H1 (cell line): Measurements from ENCODE around the gene EPHB6. TPM values are rescaled to one million over a fixed set of nuclear protein-coding genes. Genes with fewer than 3 reads are reported as not detected.

Source experiments
- CBX5 ChIP-seq: fragments of 300-800, 300-1000 bp; sonication (generic); IDR thresholded peaks from 2 replicates; pipeline ENCODE4 v1.7.1; 2016; ENCODE audit warnings: antibody characterized with exemption, low read length, low read depth
- CEBPB ChIP-seq: IDR thresholded peaks from 2 replicates; pipeline ENCODE4 v1.6.1; 2012; ENCODE audit warnings: low read depth, low read length
- JUN ChIP-seq: IDR thresholded peaks from 2 replicates; pipeline ENCODE4 v1.6.1; 2011; ENCODE audit warnings: low read depth, mild to moderate bottlenecking, improper control_type of control experiment, low read length
- KDM5A ChIP-seq: fragments of 200-600 bp; IDR thresholded peaks from 2 replicates; pipeline ENCODE4 v1.7.1; 2012; ENCODE audit warnings: mild to moderate bottlenecking, low read length, inconsistent platforms, mixed read lengths
- RBBP5 ChIP-seq: IDR thresholded peaks from 2 replicates; pipeline ENCODE4 v1.7.1; 2012; ENCODE audit warnings: low read depth, mild to moderate bottlenecking, inconsistent platforms, low read length, moderate library complexity, borderline replicate concordance
- SAP30 ChIP-seq: fragments of 300-600 bp; sonication (generic); IDR thresholded peaks from 2 replicates; pipeline ENCODE4 v1.7.1; 2012; ENCODE audit warnings: low read length, moderate library complexity, mild to moderate bottlenecking, inconsistent platforms; ENCODE audit not compliant: insufficient read depth, insufficient replicate concordance
- TCF12 ChIP-seq: IDR thresholded peaks from 2 replicates; pipeline ENCODE4 v1.6.1; 2011; ENCODE audit warnings: low read depth, mild to moderate bottlenecking, low read length
- polyA plus RNA-seq, 7 experiments: library from polyadenylated mRNA; depleted of rRNA in 3 of 7; stranded (reverse) in 5 of 7; unstranded in 2 of 7; fragments of >200 nt in 5 of 7; fragments of 200-250 nt in 2 of 7; gene quantifications; 1 replicate in 5 of 7; 2 replicates in 1 of 7; 4 replicates in 1 of 7; pipeline versions ENCODE4 v1.2.1 to v1.2.3, GENCODE V29; 2011 to 2013; ENCODE audit warnings: missing spikeins in 2 of 7, mixed read lengths in 2 of 7
- total RNA-seq: library from RNA; stranded (reverse); fragmentation: NEBNext Ultra II Directional; extraction: Animal tissue kit (Norgen Biotek cat#: 25700); gene quantifications from 2 replicates; pipeline ENCODE4 v1.2.1, GENCODE V29; 2021
- TF ChIP-seq, protein P1 (sequence below): fragments of 300-600 bp; sonication (generic); IDR thresholded peaks from 2 replicates; pipeline ENCODE4 v1.7.1; 2012; ENCODE audit warnings: low read length, moderate library complexity, mild to moderate bottlenecking, inconsistent platforms; ENCODE audit not compliant: insufficient replicate concordance
- TF ChIP-seq, protein P2 (sequence below): IDR thresholded peaks from 2 replicates; pipeline ENCODE4 v1.6.1; 2011; ENCODE audit warnings: low read length, improper control_type of control experiment

The EPHB6 gene
- total and polyA plus RNA-seq, 2 of the 8 experiments (the other 6 are each of a cell fraction or from before 2014, with no cell fraction given): 19.7 TPM

DNA sequence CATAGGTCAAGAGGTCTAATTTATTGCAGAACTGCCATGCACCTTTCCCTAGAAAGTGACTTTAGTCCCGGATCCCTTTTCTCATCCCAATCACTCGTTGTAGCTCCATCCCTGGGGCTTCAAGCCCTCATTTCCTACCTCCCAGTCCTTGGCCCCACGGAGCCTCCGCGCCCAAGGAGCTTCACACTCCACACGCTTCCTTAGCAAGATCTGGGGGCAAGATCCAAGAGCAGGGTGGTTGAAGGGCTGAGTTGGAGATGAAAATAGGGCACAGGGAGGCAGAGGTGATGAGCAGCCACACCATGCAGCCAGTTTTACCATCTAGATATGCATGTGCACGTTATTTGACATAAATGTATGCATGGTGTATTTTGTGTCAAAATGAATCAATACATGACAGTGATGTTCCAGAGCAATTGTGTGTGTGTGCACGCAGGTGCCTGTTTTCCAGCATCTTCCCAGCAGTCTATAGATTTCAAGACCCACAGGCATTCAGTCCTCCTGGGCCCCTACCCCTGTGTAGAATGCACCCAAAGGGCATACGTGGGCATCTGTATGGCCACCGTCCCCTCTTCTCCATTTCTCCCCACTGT, 36.7 kb downstream of the EPHB6 start (continued):
- TF ChIP-seq, protein P1, sequence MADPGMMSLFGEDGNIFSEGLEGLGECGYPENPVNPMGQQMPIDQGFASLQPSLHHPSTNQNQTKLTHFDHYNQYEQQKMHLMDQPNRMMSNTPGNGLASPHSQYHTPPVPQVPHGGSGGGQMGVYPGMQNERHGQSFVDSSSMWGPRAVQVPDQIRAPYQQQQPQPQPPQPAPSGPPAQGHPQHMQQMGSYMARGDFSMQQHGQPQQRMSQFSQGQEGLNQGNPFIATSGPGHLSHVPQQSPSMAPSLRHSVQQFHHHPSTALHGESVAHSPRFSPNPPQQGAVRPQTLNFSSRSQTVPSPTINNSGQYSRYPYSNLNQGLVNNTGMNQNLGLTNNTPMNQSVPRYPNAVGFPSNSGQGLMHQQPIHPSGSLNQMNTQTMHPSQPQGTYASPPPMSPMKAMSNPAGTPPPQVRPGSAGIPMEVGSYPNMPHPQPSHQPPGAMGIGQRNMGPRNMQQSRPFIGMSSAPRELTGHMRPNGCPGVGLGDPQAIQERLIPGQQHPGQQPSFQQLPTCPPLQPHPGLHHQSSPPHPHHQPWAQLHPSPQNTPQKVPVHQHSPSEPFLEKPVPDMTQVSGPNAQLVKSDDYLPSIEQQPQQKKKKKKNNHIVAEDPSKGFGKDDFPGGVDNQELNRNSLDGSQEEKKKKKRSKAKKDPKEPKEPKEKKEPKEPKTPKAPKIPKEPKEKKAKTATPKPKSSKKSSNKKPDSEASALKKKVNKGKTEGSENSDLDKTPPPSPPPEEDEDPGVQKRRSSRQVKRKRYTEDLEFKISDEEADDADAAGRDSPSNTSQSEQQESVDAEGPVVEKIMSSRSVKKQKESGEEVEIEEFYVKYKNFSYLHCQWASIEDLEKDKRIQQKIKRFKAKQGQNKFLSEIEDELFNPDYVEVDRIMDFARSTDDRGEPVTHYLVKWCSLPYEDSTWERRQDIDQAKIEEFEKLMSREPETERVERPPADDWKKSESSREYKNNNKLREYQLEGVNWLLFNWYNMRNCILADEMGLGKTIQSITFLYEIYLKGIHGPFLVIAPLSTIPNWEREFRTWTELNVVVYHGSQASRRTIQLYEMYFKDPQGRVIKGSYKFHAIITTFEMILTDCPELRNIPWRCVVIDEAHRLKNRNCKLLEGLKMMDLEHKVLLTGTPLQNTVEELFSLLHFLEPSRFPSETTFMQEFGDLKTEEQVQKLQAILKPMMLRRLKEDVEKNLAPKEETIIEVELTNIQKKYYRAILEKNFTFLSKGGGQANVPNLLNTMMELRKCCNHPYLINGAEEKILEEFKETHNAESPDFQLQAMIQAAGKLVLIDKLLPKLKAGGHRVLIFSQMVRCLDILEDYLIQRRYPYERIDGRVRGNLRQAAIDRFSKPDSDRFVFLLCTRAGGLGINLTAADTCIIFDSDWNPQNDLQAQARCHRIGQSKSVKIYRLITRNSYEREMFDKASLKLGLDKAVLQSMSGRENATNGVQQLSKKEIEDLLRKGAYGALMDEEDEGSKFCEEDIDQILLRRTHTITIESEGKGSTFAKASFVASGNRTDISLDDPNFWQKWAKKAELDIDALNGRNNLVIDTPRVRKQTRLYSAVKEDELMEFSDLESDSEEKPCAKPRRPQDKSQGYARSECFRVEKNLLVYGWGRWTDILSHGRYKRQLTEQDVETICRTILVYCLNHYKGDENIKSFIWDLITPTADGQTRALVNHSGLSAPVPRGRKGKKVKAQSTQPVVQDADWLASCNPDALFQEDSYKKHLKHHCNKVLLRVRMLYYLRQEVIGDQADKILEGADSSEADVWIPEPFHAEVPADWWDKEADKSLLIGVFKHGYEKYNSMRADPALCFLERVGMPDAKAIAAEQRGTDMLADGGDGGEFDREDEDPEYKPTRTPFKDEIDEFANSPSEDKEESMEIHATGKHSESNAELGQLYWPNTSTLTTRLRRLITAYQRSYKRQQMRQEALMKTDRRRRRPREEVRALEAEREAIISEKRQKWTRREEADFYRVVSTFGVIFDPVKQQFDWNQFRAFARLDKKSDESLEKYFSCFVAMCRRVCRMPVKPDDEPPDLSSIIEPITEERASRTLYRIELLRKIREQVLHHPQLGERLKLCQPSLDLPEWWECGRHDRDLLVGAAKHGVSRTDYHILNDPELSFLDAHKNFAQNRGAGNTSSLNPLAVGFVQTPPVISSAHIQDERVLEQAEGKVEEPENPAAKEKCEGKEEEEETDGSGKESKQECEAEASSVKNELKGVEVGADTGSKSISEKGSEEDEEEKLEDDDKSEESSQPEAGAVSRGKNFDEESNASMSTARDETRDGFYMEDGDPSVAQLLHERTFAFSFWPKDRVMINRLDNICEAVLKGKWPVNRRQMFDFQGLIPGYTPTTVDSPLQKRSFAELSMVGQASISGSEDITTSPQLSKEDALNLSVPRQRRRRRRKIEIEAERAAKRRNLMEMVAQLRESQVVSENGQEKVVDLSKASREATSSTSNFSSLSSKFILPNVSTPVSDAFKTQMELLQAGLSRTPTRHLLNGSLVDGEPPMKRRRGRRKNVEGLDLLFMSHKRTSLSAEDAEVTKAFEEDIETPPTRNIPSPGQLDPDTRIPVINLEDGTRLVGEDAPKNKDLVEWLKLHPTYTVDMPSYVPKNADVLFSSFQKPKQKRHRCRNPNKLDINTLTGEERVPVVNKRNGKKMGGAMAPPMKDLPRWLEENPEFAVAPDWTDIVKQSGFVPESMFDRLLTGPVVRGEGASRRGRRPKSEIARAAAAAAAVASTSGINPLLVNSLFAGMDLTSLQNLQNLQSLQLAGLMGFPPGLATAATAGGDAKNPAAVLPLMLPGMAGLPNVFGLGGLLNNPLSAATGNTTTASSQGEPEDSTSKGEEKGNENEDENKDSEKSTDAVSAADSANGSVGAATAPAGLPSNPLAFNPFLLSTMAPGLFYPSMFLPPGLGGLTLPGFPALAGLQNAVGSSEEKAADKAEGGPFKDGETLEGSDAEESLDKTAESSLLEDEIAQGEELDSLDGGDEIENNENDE: no peak
- no peak for TF ChIP-seq TCF12
- TF ChIP-seq, protein P2, sequence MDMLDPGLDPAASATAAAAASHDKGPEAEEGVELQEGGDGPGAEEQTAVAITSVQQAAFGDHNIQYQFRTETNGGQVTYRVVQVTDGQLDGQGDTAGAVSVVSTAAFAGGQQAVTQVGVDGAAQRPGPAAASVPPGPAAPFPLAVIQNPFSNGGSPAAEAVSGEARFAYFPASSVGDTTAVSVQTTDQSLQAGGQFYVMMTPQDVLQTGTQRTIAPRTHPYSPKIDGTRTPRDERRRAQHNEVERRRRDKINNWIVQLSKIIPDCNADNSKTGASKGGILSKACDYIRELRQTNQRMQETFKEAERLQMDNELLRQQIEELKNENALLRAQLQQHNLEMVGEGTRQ: no peak
- TF ChIP-seq KDM5A: no peak
- no peak for TF ChIP-seq JUN
- TF ChIP-seq SAP30: no peak
- TF ChIP-seq RBBP5: no peak
- no peak for TF ChIP-seq CBX5
- no peak for TF ChIP-seq CEBPB
